NCI-H345 treated with DMSO at 0.1 percent for 48 hours (cell line): ENCODE data around the gene EPM2AIP1.
"Not testable (repeated sequence)": the region's sequence is repeated elsewhere in the genome, so short reads cannot be mapped to it uniquely, and the experiment has no call there.

Experiments
- DNase-seq: peaks from one replicate; lab custom pipeline; 2025; ENCODE audit not compliant: unreplicated experiment; lab: John Stamatoyannopoulos, UW

Gene EPM2AIP1

DNA sequence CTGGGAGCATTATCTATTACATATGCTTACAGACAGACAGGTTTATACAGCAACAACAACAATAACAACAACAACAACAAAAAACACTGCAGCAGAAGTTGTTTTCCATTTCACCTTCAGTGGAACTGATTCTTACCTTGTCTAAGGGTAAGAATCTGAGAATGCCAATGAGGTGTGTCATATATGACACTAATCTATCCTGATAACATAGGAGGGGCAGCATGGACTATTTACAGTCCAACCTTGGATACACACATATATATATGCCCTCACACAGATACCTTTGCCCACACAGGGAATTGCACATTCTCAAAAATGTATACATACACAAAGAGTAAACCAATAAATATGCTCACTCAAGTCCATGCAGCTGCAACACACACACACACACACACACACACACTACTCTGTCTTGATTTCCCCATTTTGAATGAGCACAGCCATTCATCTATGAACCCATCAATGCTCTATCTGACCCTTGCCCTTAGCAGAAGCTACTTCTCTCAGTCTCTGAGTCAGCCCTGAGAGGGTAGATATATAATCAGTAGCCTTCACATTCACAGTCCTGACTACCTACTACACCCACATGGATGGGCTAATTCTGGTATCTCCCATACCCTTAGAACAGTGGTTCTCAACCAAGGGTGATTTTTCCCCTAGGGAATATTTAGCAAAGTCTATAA, 38.3 kb downstream of the EPM2AIP1 start:
- no peak for DNase-seq

DNA sequence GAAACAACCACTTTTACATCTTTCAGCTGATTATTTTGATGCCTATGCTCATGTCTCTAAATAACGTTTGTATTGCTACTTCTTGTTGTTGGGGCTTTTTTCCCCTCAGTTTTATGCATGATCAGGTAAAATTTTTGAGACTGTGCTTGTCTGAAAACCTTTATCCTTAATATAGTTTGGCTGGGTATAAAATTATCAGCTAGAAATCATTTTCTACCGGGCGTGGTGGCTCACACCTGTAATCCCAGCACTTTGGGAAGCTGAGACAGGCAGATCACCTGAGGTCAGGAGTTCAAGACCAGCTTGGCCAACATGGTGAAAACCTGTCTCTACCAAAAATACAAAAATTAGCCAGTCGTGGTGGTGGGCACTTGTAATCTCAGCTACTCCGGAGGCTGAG, 45.1 kb downstream of the EPM2AIP1 start:
- DNase-seq: not testable (repeated sequence)

DNA sequence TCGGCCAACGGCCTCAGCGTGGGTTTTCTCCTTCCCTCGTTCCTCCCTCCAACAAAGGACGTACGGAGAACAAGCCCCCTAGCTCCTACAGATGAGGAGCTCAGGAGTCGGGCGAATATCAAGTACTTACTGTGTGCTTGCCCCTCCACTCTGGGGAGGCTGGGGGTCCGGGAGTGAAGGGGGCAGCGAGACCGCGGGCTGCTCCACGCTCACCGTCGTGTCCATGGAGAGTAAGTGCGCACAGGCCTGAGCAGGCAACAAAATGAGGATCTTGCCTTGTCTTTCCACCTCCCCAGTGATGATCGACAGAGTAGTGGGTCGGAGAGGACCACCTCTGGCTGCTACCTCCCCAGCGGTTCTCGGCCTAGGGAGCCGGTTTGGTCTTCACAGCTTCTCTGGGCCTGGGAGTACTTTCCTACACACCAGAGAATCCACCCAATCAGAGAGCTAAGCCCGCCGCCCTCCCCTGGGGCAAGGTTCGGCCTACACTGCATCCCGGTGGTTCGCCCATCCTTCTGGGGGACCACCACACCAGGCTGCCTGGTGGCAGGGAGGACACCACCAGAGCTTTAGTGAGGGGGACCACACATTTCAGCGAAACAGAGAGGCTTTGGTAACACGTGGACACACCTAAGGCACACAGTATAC, 47.5 kb downstream of the EPM2AIP1 start:
- no peak for DNase-seq

DNA sequence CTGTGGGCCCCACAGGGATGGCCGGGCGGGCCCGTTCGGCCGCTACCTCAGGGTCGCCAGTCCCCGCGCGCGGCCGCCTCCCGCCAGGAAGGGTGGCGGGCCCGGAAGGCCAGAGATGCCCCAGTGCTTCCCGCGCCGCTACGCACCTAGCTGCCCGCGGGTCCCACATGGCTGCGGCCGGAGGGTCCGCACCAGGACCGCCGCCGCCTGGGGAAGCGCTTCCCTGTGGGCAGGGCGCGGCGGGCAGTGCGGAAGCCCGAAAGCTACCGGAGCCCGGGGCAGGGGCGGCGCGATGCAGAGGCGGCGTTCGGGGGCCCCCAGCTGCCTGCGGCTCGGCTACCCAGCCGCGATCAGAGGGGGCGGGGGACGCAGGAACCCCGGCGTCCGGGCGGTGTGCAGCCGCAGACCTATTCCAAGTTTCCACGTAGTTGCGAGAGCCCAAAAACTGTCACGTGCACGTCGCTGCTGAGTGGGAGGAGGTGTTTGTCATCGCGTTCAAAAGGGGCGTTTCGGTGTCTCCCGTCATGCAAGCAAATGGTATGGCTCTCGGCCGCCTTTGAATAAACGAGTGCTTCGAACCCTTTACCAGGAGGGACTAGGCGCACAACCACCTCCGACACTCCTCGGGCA, 48.2 kb downstream of the EPM2AIP1 start, which contains the start of gene TRANK1:
Gene TRANK1, minus strand, starts transcription at position 414 of the 630 bp plus-strand sequence. Its CDS starts 245 bp downstream, at position 169.
- DNase-seq: peak; percentile 13

DNA sequence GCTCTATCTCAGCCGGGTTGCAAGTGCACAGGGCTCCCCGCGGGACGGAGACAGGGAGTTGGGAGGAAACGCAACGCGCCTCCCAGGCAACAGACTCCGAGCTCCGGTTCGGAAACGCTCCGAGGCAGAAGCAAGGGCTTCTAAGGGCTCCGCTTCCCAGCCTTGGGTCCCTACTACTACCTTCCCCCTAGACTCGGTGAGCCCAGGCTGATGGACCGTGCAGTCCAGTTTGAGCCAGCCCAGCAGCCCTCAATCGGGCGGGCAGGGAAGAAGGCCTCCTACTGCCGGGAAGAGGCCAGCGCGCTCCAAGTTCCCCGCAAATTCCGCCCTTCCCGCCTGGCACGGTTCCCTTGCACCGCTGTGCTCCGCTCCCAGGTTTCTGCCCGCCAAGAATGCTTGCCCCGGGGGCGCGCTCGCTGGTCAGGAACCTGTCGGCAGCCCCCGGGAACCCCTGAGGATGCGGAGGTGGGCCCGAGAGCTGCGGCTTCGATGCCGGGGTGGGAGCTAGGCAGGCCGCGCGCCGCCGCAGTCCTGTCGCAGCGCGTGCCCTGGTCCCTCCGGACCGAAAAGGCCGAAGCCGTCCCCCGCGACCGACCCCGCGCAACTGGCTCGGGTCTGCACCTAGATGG, 48.8 kb downstream of the EPM2AIP1 start:
- peak; percentile 25 for DNase-seq

DNA sequence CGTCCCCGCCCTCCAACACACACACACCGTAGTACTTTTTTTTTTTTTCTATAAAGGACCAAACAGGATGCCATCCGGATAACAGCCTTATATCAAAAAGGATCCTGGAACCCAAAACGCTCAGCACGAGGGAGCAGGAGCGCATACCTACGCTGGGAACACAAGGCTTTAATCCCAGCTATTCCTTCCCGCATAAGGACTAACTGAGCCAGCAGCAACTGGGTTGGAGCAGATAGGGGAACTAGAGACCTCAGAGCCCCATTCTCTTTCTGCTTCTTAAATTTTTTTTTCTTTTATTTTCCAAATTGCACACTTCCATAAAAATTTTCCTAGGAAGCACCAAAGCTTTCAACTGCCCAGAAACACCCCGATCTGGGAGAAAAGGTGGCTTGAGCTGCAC, 49.3 kb downstream of the EPM2AIP1 start:
- DNase-seq: no peak

DNA sequence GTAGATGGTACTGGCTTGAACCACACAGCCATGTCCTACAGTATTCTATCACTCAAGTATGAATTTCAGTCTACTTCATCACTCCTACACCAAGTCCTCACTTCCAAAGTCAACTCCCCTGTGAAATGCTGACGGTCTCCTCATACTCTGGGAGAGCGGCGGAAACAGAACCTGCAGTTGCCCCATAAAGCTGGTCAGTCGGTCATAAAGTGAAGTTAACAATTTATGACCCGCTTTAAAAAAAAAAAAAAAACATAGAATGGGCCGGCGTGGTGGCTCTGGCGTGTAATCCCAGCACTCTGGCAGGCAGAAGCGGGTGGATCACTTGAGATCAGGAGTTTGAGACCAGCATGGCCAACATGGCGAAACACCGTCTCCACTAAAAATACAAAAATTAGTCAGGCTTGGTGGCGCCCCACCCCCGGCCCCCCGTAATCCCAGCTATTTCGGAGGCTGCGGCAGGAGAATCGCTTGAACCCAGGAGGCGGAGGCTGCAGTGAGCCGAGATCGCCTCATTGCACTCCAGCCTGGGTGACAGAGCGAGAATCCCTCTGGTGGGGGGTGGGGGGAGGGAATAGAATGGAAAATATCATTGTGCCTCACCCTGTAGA, 50.2 kb downstream of the EPM2AIP1 start:
- DNase-seq: no peak

DNA sequence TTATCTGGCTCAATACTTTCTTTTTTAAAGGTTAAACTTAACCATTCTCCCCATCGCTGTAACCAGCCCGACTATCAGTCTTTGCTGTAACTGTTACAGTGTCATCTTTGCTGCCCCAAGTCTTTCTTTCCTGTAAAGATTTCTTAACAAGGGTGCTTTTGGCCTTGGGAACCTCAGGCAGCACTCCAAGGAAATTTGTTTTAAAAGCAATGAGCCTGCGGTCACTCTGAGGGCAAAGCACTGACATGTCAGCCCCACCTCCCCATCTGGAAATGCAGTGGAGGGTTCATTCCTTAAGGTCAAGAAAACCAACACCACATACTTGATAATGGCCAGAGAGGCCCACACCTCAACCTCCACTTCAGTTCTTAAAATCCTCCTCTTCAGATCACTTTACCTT, 51.3 kb downstream of the EPM2AIP1 start:
- no peak for DNase-seq

DNA sequence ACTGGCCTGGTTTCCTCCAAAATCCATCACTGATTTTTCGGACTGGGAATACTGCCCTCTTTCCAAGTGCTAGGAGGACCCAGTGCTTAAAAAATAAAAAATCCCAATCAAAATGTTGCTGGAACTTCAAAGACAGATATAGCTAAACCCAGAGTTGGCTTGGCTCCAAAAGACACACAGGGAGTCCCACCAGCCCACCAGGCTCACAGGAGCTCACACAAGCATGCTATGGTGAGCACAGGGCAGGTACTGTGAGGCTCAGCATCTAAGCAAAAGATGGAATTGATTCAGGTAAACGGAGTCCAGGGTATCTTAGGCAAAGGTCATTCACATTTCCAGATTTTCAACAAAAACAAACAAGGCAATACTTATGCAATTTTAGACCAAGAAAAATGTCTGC, 51.8 kb downstream of the EPM2AIP1 start:
- no peak for DNase-seq

DNA sequence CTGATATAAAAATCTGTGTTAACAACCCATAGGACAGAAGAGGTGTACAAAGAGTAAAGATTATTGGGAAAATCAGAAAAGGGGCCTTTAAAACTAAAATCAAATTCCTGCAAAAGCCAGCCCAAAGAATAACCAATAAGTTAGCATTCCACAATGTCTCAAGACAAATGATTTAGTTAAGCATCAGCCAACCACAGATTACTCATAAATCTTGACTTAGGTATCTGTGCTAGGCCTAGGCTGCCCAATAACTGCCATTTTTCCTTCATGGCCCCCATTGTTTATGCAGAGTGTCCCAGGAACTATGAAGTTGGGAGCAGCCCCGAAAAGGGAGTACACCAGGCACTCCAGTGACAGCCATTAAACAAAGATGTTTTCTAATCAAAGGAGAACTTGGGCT, 55.4 kb downstream of the EPM2AIP1 start:
- DNase-seq: no peak
